HG03039 (cell line): ENCODE results near the gene FBXW8.

Experiments
- ATAC-seq: cut with Tn5 transposase; IDR thresholded peaks from one replicate; pipeline ENCODE4 v1.9.1; 2021; ENCODE audit warnings: mild to moderate bottlenecking, moderate library complexity; ENCODE audit not compliant: unreplicated experiment

FBXW8 gene

DNA sequence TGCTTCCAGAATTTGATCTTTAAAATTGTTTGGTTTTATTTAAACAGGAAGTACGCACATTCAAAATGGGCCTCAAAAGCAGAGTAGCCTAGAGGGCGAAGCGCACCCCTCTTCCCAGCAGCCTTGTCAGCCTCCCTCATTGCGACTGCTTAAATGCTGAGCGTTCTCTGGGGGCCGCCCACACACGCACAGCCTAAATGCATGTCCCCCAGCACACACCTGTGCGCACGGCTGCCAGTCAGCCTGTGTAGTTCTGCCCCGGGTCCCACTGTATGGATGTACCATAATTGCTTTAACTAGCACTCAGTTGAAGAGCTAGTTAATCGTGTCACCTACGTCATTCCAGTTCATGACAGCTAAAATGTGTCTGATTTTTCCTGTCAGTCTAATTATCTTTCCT is 109.1 kb downstream of the FBXW8 start:
- ATAC-seq, result no peak

DNA sequence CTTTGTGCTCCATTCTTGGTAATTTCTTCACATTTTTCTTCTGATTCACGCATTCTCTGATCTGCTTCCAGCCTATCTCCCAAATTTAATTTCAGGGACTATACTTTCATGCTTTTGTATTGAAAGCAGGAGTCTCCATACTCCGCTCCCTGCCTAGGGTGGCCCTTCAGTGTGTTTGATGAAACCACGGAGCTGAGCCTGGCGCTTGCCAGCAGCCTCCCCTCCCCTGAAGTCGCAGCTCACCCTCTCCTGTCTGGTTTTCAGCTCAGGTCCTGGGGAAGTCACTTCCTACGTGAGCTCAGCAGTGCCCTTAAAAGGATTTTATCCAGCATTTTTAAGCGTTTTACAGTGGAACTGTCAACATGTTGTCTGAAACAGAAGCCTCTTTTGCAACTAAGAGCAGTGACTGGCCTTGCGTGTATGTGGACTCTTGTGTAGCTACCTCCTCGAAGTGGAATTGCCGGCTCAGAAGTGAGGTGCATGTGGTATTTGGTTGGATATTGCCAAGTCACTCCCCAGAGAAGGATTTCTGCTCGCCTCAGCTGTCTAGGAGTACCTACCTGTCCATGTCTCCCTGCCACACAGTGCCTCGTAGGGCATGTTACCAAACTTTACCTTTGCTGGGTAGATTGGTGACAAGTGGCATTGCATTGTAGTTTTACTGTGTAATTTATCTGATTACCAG is 109.9 kb downstream of the FBXW8 start:
- ATAC-seq, result no peak

DNA sequence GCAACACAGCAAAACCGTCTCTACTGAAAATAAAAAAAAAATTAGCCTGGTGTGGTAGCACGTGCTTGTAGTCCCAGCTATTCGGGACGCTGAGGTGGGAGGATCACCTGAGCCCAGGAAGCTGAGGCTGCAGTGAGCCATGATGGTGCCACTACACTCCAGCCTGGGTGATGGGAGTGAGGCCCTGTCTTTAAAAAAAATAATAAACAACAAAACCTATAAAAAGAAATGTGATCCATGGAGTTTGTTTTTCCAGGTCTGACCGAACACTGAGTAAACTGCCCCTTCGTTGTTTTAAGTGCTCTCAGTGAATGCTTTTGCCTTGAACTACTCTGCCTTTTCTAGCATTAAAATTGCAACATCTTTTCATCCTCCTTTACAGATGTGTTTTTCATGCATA is 111.7 kb downstream of the FBXW8 start:
- ATAC-seq, result no peak

DNA sequence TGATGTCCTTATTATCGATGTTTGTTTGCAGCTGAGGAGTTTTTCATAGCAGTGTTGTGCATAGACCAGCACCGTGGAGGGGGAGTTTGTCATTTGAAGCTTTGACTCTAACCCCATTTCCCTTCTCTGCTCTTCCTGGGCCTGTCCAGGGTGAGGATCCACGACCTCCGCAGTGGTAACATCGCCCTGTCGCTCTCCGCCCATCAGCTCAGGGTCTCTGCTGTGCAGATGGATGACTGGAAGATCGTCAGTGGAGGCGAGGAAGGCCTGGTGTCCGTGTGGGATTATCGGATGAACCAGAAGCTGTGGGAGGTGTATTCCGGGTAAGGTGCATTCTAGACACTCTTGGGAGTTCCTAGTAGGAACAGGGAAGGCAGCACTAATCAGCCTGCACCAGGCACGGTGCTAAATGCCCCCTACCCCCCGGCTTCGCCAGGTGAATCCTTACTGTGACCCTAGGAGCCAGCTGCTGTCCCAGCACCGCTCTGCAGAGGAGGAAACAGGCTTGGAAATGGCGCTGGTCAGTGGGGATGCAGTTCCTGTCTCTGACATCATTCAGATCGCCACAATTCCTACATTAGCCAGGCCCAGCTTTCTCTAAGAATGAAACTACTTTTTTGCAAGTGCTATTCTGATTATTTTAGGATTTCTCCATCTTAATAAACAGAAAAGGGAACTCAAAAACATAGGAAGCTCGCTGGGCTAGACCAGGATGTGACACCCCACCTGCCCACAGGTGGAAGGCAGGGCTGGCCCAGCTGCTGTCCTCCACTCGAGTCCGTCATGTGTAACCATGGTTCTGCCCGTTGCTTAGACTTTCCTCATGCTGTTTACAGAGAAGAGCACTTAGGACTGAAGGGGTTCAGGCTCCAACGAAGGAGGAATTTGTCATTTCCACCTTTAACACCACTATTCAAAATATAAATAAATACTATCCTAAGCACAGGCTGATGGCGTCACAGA is 113.5 kb downstream of the FBXW8 start:
- no peak for ATAC-seq

DNA sequence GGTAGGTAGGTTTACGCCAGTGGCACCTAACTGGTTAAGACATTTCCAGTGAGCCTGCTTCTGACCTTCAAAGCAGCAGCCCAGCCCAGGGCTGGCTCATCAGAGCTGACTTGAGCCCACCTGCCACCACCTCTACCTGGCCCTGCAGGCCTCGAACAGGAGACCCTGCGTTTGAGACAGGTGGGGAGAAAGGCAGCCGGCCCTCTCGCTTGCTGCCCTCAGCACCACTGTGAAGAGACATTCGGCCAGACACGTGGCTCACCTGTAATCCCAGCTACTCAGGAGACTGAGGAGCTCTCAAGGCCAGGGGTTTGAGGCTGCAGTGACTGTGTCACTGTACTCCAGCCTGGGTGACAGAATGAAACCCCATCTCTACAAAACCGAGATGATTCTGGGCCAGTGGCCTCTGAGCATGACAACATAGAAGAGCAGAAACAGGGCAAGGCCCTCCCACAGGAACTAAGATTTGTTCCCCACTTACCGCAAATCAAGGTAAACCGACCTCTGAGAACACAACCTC is 114.3 kb downstream of the FBXW8 start:
- ATAC-seq, result no peak

DNA sequence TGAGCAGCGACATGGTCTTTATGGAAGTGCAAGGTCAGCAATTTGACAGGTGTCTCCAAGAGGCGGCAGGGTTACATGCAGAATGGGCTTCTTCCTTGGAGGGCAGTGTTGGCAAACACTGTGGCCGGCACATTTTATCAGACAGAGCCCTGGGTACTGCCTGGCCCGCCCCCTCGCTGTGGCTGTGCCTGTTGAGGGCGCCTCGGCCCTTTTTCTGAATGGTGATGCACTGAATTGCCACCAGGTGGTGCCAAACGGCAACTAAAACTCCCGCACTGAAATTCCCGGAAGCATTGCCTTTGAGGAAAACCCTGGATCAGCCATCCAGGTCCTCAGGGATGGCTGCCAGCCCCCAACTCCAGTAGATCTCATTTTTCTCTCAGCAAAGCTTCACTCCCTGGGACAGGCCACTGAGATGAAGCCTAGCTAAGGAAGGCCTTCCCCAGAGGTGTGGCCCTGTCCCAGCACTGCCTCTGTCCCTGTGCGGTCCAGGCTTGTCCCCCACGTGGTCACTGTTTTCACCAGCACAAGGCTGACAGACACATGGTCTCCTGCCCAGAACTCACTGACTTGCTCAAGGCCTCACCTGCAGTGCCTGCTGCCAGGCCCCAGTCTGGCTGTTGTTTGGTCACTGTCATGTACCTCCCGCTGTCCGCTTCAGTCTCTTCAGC is 114.9 kb downstream of the FBXW8 start:
- no peak for ATAC-seq

DNA sequence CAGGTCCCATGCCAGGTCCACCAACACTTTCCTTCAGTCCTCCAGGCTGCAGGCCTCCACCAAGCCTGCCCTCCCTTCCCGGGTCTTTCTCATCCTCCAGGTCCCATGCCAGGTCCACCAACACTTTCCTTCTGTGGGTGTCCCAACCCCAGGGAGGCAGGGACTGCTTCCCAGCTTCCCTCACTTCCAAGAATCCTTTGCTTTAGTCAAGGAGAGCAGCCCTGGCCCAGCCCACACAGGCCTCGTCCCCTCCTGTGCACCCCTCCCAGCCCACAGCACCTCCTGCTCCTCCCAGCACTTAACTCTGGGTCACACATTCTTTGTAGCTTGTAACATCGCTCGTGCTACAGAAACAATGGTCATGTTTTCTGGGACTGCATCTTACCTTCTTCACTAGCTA is 115.6 kb downstream of the FBXW8 start:
- ATAC-seq, result no peak

DNA sequence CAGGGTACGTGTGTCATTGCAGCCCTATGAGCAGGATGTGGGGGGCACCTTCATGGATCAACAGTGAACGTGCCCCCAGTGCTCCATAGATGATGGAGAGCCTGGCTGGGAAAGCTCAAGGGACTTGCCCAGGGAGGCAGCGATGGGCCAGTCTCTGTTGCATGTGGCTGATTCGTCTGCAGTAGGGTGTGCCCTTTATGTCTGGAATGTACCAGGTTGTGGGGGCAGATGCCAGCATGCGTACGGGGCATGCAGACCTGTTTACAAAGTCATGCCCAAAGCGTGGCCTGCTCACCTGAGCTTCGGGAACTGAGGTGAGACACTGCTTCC is 116.1 kb downstream of the FBXW8 start:
- no peak for ATAC-seq

DNA sequence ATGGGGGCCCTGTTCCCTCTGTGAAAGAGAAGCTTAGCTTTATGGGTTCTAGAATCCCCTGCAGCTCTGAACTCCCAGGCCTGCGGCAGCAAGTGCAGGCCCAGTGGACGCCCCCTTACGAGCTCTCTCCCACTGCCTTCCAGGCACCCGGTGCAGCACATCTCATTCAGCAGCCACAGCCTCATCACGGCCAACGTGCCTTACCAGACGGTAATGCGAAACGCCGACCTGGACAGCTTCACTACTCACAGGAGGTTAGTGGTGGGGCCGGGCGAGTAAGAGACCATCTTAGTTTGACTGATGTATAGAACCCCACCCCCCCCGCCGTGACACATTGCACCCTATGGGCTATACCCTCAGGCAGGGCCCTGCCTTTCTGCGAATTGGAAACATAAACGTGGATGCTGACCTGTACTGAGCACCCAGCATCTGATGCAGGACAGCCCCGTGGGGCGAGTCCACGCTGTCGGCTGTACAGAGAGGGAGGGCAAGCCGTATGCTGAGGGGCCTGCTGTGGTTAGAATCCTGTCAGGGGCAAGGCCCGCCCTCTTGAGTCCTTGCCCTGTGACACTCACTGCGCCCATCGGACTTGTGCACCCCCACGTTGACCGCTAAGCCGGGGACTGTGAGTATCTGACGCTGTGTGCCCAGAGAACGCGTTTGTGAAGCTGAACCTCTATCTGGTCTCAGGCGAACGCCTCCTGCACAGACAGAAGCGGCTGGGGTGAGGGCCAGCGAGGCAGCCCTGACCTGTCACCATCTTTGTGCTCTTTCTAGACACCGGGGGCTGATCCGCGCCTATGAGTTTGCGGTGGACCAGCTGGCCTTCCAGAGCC is 116.7 kb downstream of the FBXW8 start:
- ATAC-seq, result no peak

DNA sequence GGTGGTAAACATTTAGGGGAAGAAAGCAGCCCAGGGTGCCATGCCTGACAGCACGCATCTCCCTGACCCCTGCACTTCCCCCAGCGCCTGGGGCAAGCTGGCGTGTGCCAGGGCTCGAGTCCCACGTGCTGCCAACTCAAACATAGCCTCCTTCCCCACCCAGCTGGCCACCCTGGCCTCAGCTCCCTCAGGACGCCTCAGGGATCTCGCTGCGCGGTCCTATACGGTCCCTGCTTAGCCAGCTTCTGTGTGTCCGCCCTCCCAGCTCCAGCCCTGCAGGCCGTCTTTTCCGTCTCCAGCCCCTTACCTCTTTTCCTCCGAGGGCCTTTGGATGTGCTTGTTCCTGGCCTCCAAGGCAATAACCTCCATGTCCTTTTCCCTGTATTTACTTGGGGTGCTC is 117.5 kb downstream of the FBXW8 start:
- ATAC-seq, result no peak

DNA sequence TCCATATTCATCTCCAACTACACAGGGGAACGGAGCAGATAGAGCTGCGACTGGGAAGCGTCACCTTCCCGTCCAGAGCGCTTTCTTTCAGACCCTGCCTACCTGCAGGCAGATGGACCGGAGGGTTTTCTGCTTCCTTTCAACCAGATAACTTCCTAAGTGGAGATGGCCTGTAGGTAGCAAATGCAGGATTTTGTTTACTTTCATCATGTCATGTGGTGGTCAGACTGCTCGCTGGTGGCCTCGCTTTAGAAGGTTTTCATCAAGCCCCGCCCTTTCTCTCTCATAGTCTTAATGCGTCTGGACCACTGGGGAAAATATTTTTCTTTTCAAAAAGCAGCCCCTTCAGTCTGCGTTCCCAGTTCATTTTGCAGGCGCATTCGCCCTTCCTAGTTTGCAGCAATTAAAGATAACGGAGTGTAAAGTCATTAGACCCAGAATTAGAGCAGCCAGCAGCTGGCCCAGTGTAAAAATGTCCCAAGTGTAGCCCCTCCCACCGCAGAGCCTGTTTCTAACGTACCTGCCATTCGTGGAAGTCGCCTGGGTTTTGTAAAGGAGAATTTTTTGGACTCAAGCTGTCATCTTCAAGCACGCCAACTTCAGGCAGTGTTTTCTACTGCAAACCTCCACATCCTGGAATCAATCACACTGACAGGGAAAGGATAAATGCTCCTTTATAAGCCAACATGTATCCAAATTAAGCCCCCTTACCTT is 119.6 kb downstream of the FBXW8 start:
- ATAC-seq, result no peak

DNA sequence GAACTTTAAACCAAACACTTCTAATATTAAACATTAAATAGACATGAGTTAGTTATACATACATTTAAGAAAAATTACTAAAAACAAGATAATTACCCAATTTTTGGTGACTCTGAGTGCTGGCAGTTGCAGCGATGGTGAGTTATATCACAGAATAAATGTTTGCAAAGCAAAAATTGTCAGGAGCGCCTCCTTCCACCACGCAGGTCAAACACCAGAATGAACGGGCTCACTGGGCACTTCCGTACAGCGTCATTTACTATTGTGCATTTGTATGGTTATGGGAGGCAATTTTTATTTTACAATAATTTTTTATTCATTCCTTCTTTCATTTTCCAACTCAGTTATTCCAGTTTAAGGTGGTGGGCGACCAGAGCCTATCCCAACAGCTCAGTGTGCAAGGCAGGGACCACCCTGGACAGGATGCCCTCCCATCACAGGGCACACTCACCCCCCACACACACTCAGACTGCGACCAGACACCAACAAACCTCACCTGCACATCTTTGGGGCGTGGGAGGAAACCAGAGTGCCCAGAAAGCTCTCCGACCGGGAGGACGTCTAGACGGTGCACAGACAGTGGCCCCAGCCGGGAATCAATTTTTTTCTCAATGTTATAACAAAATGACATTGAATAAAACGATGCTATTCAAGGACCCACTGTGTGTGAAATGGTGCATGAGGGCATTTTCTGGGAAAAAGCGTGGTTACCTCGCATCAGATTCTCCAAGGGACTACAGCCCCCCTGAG is 121.3 kb downstream of the FBXW8 start:
- no peak for ATAC-seq

DNA sequence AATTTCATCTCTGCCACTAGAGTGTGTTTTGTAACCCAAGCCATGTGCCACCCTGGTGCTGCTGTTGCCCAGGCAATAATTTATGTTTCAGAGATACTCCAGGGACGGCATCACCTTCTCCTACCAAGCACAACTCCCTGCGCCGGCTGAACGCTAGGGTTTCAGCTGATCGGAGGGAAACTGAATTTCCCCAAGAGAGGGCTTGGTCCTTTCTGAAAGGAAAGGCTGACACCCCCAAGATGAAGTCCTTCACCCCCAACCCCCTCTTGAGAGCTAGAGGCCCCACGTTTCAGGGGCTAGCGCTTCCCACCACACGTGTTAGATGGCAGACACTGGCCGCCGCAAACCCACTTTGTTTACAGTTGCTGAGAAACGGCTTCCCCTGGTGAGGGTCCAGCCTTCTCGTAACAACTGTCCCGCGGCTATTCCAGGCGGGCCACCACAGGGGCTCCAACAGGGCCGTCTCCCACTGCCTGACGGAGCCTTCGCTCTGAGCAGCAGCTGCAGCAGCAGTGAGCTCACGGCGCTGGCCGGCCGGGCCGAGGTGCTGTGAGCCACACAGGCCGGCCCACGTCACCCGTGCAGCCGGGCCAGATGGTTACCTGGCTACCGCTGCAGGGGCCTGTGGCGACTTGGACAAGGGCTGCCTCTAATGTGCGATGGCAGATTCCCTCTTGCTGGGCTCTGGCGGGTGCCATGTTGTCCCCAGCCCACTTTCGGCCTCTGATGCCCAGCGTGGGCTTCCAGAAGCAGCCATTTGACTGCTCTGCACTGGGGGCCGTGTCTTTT is 122.0 kb downstream of the FBXW8 start:
- ATAC-seq, result no peak

DNA sequence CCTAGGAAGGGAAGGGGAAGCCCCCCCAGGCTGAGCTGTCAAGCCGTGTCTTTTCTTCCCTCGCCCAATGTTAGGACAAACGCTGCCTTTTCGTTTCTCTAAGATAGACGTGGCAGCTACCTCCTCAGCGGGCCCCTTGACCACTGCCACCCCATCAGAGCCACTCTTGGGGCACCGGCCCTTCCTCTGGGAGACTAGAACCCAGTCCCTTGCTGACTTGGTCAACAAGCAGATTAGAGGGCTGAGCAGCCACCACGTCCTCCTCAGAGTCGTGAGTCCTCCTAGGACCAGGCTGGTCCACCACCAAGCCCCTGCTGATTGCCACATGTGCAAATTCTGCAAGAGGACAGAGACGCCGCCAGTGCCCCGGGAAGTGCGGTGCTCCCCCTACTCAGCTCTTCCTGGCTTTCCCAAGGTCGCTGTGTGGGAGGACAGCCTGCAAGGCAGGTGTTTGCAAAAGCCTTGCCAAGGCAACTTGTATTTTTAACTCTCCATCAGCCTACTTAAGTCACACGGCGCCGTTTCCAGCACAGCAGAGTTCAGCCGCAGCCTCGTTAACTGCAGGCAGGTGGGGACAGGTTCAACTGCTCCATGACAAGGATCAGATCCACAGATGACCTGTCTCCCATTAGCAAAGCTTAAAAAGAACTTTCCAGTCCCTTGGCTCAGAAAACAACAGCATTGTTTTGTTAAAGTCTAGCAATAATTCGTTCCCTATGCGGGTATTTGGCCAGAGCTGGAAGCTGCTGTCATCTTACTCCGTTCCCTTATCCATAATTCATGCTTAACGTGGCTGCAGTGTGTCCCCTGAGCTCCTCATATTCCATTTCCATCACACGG is 122.9 kb downstream of the FBXW8 start:
- no peak for ATAC-seq

DNA sequence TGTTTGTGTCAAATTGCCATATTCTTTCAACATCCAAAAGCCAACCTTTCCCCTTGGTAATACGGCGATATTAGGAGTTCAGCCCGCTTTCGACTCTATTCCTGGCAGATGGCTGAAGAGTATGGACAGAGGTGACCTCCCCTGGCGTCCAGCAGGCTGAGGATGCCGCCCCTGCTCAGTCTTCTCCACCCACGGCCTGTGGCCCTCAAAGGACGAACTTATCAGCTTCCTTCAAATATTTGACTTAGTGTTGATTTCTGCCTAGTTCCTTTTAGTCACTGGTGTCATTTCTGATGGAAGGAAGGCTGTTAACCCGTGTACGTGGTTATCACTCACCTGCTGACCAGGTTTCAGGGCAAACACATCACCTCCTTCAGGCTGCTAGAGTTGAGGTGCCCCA is 123.5 kb downstream of the FBXW8 start:
- ATAC-seq, result no peak

DNA sequence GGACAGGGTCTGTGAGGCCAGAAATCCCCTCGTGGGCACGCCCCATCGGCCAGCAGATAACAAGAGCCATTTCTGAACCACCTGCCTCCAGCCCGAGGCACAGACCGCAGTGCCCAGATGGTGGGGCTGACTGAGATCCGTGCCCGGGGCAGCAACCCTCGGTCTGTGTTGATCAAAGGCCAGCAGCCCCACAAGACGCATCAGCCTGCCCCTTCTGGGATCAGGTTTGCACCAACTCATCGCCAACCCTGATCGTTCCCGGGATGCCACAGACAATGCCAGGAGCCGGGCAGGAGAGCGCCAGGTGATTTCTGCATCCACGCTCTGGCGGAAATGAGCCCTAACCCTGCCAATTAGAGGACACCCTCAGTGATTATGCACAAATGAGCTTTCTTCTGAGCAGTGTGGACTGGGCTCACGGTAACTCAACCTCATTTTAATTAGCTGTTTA is 124.0 kb downstream of the FBXW8 start:
- ATAC-seq, result no peak

DNA sequence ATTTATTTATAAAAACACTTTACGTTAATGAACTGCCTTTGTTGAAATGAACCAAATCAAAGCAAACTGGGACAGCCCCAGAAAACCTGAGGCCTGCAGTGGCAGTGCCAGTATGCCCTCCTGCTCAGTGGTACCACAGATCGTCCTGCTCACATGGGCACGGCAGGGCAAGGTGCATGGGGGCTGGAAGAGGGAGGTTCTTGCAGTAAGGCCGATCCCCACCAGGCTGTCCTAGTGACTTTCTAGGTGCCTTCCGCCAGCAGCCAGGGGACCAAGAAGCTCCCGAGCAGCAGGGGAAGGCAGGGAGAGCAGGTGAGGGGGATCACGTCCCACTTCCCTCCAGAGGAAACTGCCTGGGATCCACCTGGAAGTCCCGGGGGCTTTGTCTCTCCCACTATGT is 124.5 kb downstream of the FBXW8 start:
- ATAC-seq, result no peak

DNA sequence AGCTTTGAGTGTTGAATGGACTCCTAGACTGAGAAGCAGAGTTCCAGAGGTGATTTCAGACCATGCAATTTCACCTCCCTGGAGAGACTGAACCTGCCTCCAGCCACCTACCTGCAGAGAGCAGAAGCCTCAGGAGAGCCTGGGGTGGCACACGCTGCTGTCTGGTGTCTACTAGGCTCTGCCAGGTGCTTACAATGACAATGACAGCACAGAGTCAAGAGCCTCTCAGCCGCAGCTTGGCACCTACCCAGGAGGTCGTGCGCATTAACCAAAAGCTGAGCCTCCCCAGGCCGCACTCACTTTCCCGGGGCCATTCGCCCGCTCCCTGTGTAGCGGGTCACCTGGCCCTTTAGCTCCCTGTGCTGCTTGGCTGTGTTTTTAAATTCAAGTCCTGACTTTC is 125.3 kb downstream of the FBXW8 start:
- no peak for ATAC-seq
